ENCODE results near the gene SCN5A. TPM values are rescaled to one million over a fixed set of nuclear protein-coding genes. Genes with fewer than 3 reads are reported as not detected.
A peak's percentile ranks its signal among the peaks of the same experiment; 100 is the strongest.

Gene SCN5A
- total and polyA plus RNA-seq, 2 experiments from 2014 or later = 10.2 to 10.6 TPM

DNA sequence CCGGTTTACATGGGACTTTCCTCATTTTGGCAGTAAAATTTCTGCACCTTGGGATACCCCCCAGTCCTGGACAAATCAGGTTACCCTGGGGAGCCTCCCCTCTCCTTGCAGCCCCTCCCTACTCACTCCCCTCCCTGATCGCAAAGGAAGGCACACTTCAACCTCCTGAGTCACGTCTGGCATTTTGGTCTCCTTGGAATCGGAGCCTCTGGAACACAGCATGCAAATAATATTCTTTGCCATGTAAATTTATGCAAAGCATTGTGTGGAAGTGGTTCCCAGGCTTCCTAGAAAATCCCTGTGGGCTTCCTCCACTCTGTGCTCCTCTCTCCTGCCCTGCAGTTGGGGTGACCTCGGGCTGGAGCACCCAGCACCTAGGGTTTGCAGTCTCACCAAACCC, 11.6 kb downstream of the SCN5A start (continued):
- TF ChIP-seq, protein P1, sequence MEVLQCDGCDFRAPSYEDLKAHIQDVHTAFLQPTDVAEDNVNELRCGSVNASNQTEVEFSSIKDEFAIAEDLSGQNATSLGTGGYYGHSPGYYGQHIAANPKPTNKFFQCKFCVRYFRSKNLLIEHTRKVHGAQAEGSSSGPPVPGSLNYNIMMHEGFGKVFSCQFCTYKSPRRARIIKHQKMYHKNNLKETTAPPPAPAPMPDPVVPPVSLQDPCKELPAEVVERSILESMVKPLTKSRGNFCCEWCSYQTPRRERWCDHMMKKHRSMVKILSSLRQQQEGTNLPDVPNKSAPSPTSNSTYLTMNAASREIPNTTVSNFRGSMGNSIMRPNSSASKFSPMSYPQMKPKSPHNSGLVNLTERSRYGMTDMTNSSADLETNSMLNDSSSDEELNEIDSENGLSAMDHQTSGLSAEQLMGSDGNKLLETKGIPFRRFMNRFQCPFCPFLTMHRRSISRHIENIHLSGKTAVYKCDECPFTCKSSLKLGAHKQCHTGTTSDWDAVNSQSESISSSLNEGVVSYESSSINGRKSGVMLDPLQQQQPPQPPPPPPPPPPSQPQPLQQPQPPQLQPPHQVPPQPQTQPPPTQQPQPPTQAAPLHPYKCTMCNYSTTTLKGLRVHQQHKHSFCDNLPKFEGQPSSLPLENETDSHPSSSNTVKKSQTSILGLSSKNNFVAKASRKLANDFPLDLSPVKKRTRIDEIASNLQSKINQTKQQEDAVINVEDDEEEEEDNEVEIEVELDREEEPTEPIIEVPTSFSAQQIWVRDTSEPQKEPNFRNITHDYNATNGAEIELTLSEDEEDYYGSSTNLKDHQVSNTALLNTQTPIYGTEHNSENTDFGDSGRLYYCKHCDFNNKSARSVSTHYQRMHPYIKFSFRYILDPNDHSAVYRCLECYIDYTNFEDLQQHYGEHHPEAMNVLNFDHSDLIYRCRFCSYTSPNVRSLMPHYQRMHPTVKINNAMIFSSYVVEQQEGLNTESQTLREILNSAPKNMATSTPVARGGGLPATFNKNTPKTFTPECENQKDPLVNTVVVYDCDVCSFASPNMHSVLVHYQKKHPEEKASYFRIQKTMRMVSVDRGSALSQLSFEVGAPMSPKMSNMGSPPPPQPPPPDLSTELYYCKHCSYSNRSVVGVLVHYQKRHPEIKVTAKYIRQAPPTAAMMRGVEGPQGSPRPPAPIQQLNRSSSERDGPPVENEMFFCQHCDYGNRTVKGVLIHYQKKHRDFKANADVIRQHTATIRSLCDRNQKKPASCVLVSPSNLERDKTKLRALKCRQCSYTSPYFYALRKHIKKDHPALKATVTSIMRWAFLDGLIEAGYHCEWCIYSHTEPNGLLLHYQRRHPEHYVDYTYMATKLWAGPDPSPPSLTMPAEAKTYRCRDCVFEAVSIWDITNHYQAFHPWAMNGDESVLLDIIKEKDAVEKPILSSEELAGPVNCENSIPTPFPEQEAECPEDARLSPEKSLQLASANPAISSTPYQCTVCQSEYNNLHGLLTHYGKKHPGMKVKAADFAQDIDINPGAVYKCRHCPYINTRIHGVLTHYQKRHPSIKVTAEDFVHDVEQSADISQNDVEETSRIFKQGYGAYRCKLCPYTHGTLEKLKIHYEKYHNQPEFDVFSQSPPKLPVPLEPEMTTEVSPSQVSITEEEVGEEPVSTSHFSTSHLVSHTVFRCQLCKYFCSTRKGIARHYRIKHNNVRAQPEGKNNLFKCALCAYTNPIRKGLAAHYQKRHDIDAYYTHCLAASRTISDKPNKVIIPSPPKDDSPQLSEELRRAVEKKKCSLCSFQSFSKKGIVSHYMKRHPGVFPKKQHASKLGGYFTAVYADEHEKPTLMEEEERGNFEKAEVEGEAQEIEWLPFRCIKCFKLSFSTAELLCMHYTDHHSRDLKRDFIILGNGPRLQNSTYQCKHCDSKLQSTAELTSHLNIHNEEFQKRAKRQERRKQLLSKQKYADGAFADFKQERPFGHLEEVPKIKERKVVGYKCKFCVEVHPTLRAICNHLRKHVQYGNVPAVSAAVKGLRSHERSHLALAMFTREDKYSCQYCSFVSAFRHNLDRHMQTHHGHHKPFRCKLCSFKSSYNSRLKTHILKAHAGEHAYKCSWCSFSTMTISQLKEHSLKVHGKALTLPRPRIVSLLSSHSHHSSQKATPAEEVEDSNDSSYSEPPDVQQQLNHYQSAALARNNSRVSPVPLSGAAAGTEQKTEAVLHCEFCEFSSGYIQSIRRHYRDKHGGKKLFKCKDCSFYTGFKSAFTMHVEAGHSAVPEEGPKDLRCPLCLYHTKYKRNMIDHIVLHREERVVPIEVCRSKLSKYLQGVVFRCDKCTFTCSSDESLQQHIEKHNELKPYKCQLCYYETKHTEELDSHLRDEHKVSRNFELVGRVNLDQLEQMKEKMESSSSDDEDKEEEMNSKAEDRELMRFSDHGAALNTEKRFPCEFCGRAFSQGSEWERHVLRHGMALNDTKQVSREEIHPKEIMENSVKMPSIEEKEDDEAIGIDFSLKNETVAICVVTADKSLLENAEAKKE (CRISPR knock-in tag; IDR thresholded peaks at IDR 0.05) = no peak

DNA sequence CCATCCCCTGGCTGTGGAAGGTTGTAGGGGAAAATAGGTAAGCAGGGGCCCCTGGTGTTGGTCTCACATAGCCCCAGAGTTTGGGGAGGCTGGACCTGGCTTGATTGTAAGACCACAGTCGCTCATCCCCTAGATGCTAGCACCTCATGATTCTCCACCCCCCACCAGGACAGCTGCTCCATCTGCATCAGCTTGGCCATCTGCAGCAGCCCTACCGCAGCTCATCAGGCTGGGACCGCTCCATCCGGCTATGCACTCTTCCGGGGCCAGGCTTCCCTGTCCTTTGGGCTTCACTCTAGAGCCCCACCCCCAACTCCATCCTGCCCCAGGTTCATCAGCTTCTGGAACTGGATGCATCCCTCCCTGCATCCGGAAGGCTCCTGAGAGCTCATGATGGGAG, 12.6 kb downstream of the SCN5A start:
- DNase-seq (ENCODE audit: low spot score) = no peak
- Mint-ChIP-seq H3K36me3 (ENCODE audit: low read depth) (no peaks in the 10 kb centered on the region; the same call in 2 of the 3 replicates), H3K4me1 (peaks cover 51% of the 10 kb centered on the region), H3K27me3 (ENCODE audit: insufficient read depth, low read depth, poor library complexity) (peaks cover 15% of the 10 kb centered on the region), H3K9me3 (no peaks in the 10 kb centered on the region), H3K4me3 (no peak overlapping the region; the same call in 2 of the 3 replicates), H3K27ac (peak overlapping the region; percentile 70; the same call in 1 of the 2 replicates)
- H3K4me1 ChIP-seq (ENCODE audit: insufficient read depth) = peaks cover 36% of the 10 kb centered on the region
- H3K36me3 ChIP-seq (ENCODE audit: insufficient read depth) = no peaks in the 10 kb centered on the region
- no peak for ATAC-seq
- H3K9me2 ChIP-seq (ENCODE audit: insufficient read depth) = no peaks in the 10 kb centered on the region
- H3F3A ChIP-seq (replicated peaks; ENCODE audit: low read depth) = no peaks in the 10 kb centered on the region
- H2AFZ ChIP-seq = no peak overlapping the region
- H3K4me2 ChIP-seq = no peak overlapping the region; the same call in 1 of the 2 replicates
- no peak overlapping the region for H3K4me3 ChIP-seq
- no peak overlapping the region for H3K27ac ChIP-seq (ENCODE audit: low read depth)
- no peaks in the 10 kb centered on the region for H3K79me2 ChIP-seq (replicated peaks; ENCODE audit: insufficient read depth)
- H4K20me1 ChIP-seq (replicated peaks; ENCODE audit: insufficient read depth) = 0 out of 2 replicates have a peak, but pooled peaks cover 4% of the 10 kb centered on the region
- H3K27me3 ChIP-seq (ENCODE audit: insufficient read depth) = no peaks in the 10 kb centered on the region
- TF ChIP-seq NANOG (IDR thresholded peaks at IDR 0.05; ENCODE audit: borderline replicate concordance) = no peak
- no peak for TF ChIP-seq ZNF331 (CRISPR knock-in tag; IDR thresholded peaks at IDR 0.05; ENCODE audit: low read depth)
- TF ChIP-seq STAT1 (IDR thresholded peaks at IDR 0.05; ENCODE audit: unreplicated experiment) = no peak
- no peak for TF ChIP-seq CREB1 (CRISPR knock-in tag; IDR thresholded peaks at IDR 0.05; ENCODE audit: low read depth)
- TF ChIP-seq ZNF114 (CRISPR knock-in tag; IDR thresholded peaks at IDR 0.05) = no peak
- TF ChIP-seq, protein P2, sequence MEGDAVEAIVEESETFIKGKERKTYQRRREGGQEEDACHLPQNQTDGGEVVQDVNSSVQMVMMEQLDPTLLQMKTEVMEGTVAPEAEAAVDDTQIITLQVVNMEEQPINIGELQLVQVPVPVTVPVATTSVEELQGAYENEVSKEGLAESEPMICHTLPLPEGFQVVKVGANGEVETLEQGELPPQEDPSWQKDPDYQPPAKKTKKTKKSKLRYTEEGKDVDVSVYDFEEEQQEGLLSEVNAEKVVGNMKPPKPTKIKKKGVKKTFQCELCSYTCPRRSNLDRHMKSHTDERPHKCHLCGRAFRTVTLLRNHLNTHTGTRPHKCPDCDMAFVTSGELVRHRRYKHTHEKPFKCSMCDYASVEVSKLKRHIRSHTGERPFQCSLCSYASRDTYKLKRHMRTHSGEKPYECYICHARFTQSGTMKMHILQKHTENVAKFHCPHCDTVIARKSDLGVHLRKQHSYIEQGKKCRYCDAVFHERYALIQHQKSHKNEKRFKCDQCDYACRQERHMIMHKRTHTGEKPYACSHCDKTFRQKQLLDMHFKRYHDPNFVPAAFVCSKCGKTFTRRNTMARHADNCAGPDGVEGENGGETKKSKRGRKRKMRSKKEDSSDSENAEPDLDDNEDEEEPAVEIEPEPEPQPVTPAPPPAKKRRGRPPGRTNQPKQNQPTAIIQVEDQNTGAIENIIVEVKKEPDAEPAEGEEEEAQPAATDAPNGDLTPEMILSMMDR (conservative IDR thresholded peaks at IDR 0.05; ENCODE audit: low read depth in 2 of 2) = no peak
- TF ChIP-seq EZH2phosphoT487 (IDR thresholded peaks at IDR 0.05; ENCODE audit: unreplicated experiment) = no peak
- TF ChIP-seq, protein P3, sequence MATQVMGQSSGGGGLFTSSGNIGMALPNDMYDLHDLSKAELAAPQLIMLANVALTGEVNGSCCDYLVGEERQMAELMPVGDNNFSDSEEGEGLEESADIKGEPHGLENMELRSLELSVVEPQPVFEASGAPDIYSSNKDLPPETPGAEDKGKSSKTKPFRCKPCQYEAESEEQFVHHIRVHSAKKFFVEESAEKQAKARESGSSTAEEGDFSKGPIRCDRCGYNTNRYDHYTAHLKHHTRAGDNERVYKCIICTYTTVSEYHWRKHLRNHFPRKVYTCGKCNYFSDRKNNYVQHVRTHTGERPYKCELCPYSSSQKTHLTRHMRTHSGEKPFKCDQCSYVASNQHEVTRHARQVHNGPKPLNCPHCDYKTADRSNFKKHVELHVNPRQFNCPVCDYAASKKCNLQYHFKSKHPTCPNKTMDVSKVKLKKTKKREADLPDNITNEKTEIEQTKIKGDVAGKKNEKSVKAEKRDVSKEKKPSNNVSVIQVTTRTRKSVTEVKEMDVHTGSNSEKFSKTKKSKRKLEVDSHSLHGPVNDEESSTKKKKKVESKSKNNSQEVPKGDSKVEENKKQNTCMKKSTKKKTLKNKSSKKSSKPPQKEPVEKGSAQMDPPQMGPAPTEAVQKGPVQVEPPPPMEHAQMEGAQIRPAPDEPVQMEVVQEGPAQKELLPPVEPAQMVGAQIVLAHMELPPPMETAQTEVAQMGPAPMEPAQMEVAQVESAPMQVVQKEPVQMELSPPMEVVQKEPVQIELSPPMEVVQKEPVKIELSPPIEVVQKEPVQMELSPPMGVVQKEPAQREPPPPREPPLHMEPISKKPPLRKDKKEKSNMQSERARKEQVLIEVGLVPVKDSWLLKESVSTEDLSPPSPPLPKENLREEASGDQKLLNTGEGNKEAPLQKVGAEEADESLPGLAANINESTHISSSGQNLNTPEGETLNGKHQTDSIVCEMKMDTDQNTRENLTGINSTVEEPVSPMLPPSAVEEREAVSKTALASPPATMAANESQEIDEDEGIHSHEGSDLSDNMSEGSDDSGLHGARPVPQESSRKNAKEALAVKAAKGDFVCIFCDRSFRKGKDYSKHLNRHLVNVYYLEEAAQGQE (IDR thresholded peaks at IDR 0.05; ENCODE audit: unreplicated experiment) = no peak
